GM12864 (cell line): ENCODE results near the gene DLGAP4.

Experiments
- DNase-seq: peaks from one replicate; pipeline ENCODE4 v3.0.0-alpha.2; 2011; ENCODE audit warnings: low read depth
- H3K4me3 ChIP-seq: 2 replicates; pipeline ENCODE4 v1.5.1; 2011; ENCODE audit warnings: mild to moderate bottlenecking, low read depth, low read length, control low read depth
- CTCF ChIP-seq: IDR thresholded peaks from 2 replicates; pipeline ENCODE4 v1.5.1; 2011; ENCODE audit warnings: low read depth, mild to moderate bottlenecking, moderate library complexity, low read length, control low read depth, inconsistent platforms; ENCODE audit errors: missing control alignments

The DLGAP4 gene

GRCh38 chr20:36478137-36478905 is 172.2 kb downstream of the DLGAP4 start:
- DNase-seq, result no peak
- TF ChIP-seq CTCF, result no peak
- H3K4me3 ChIP-seq, result no peak overlapping the region

- H3K4me3 ChIP-seq, result no peak overlapping the region
- DNase-seq, result no peak
- no peak for TF ChIP-seq CTCF
Observed at GRCh38 chr20:36479938-36480337, 173.8 kb downstream of the DLGAP4 start.

GRCh38 chr20:36480456-36481048 is 174.4 kb downstream of the DLGAP4 start:
- TF ChIP-seq CTCF, result no peak
- DNase-seq, result no peak
- no peak overlapping the region for H3K4me3 ChIP-seq

GRCh38 chr20:36481380-36482043 is 175.4 kb downstream of the DLGAP4 start:
- TF ChIP-seq CTCF, result no peak
- DNase-seq, result no peak
- no peak overlapping the region for H3K4me3 ChIP-seq

GRCh38 chr20:36482044-36482473 is 175.9 kb downstream of the DLGAP4 start:
- DNase-seq, result no peak
- no peak for TF ChIP-seq CTCF
- no peak overlapping the region for H3K4me3 ChIP-seq

- no peak for DNase-seq
- no peak overlapping the region for H3K4me3 ChIP-seq
- TF ChIP-seq CTCF, result no peak
Observed at GRCh38 chr20:36483209-36483918, 177.2 kb downstream of the DLGAP4 start.
